Vagina (tissue), 2 donors: ENCODE results near the gene TMEM205. TPM values are rescaled to one million over a fixed set of nuclear protein-coding genes. Genes with fewer than 3 reads are reported as not detected.

Experiments
- DNase-seq, 2 donors: peaks; one replicate each; pipeline ENCODE4 v3.0.0-alpha.2; 2017; ENCODE audit errors: extremely low spot score in 2 of 2
- H3K27ac ChIP-seq: fragments of 200-600 bp; sonication (generic); one replicate; pipeline ENCODE4 v1.5.1; 2019
- H3K27me3 ChIP-seq: fragments of 200-600 bp; sonication (generic); one replicate; pipeline ENCODE4 v1.5.1; 2019
- H3K36me3 ChIP-seq, 2 donors: fragments of 200-600 bp; sonication (generic); one replicate each; pipeline ENCODE4 v1.5.1; 2017 to 2019
- H3K4me1 ChIP-seq: fragments of 200-600 bp; sonication (generic); one replicate; pipeline ENCODE4 v1.5.1; 2019
- H3K4me3 ChIP-seq, 2 donors: fragments of 200-600 bp; sonication (generic); 1 replicate in 1 of 2; 2 replicates in 1 of 2; pipeline ENCODE4 v1.5.1; 2016 to 2019
- H3K9me3 ChIP-seq: fragments of 200-600 bp; sonication (generic); one replicate; pipeline ENCODE4 v1.5.1; 2019
- CTCF ChIP-seq, 3 experiments: fragments of 450-650 bp in 2 of 3; fragments of 200-600 bp in 1 of 3; sonication (generic) in 1 of 3; IDR thresholded peaks; one replicate each; pipeline ENCODE4 v1.5.1; 2017 to 2019; ENCODE audit warnings: antibody characterized with exemption in 3 of 3, mild to moderate bottlenecking in 2 of 3, moderate library complexity in 2 of 3
- POLR2A ChIP-seq, 2 donors: fragments of 450-650 bp; IDR thresholded peaks; one replicate each; pipeline ENCODE4 v1.6.1; 2017; ENCODE audit warnings: antibody characterized with exemption in 2 of 2, mild to moderate bottlenecking in 2 of 2, moderate library complexity in 2 of 2
- POLR2AphosphoS5 ChIP-seq, 2 donors: sonication (generic); formaldehyde crosslinking; IDR thresholded peaks; one replicate each; pipeline ENCODE4 v1.9.0; 2017; ENCODE audit warnings: antibody characterized with exemption in 2 of 2, mild to moderate bottlenecking in 2 of 2, low read depth in 1 of 2; ENCODE audit not compliant: insufficient read depth in 1 of 2
- intact Hi-C: fragments of 100-400 bp; cut with DNase I; formaldehyde crosslinking; loops from one replicate; pipeline ENCODE4 v1.15.1; 2023
- total RNA-seq: library from RNA; depleted of rRNA; stranded (reverse); fragments of >200 nt; gene quantifications from one replicate; pipeline ENCODE4 v1.2.3, GENCODE V29; 2016

TMEM205 gene
- total RNA-seq, 1 donor from 2014 or later, result 173 TPM

- no peaks in the 10 kb centered on the region for H3K36me3 ChIP-seq
- DNase-seq, result no peak
- peak overlapping the region; percentile 20 for H3K27ac ChIP-seq
- no peak for TF ChIP-seq POLR2A (IDR thresholded peaks at IDR 0.05)
- no peak for TF ChIP-seq CTCF (IDR thresholded peaks at IDR 0.05)
- no peak for TF ChIP-seq POLR2AphosphoS5 (IDR thresholded peaks at IDR 0.05; ENCODE audit: insufficient read depth in 1 of 2, low read depth in 1 of 2)
- no peaks in the 10 kb centered on the region for H3K27me3 ChIP-seq
- H3K4me3 ChIP-seq, result no peak overlapping the region
- no peaks in the 10 kb centered on the region for H3K9me3 ChIP-seq
- intact Hi-C loops, result loop anchor here (2.0 to 10.0 kb wide), 3 partner anchors 86 to 190 kb away; partner anchors contain the start of gene ELAVL3
- peaks cover 26% of the 10 kb centered on the region for H3K4me1 ChIP-seq
Observed at GRCh38 chr19:11295180-11295579, 50.9 kb downstream of the TMEM205 start.

GRCh38 chr19:11293433-11294389 is 52.4 kb downstream of the TMEM205 start:
- intact Hi-C loops, result loop anchor here (2.0 to 10.0 kb wide), 3 partner anchors 87 to 191 kb away; partner anchors contain the start of gene ELAVL3
- Histone ChIP-seq H3K27me3 (no peaks in the 10 kb centered on the region), H3K9me3 (no peaks in the 10 kb centered on the region), H3K4me1 (peaks cover 26% of the 10 kb centered on the region), H3K27ac (peak overlapping the region; percentile 52), H3K4me3 (peak overlapping the region in 1 of 2 donors; percentile 12), H3K36me3 (no peaks in the 10 kb centered on the region)
- TF ChIP-seq POLR2A (IDR thresholded peaks at IDR 0.05) (peak in 1 of 2 donors; percentile 14), CTCF (IDR thresholded peaks at IDR 0.05) (peak; percentile 97 to 99 (median 97)), POLR2AphosphoS5 (IDR thresholded peaks at IDR 0.05; ENCODE audit: insufficient read depth in 1 of 2, low read depth in 1 of 2) (peak; percentile 84 to 91)
- peak in 1 of 2 donors; percentile 97 for DNase-seq

Other genes starting within 250 kb of the TMEM205 start
- 2.7 TPM for gene SPC24, start 190.5 kb downstream of the TMEM205 start, total RNA-seq
- gene KANK2, start 148.7 kb downstream of the TMEM205 start, total RNA-seq, result 486 TPM
- not detected for gene ANGPTL8, start 106.6 kb downstream of the TMEM205 start, total RNA-seq
- gene DOCK6, start 83.7 kb downstream of the TMEM205 start, total RNA-seq, result 65.8 TPM
- gene TSPAN16, start 50.1 kb downstream of the TMEM205 start, total RNA-seq, result not detected
- gene RAB3D, start 6.6 kb downstream of the TMEM205 start, total RNA-seq, result 33.9 TPM
- gene CCDC159, start 251 bp upstream of the TMEM205 start, total RNA-seq, result 24.1 TPM
- gene PLPPR2, start 9.2 kb upstream of the TMEM205 start, total RNA-seq, result 16.5 TPM
- gene SWSAP1, start 28.4 kb upstream of the TMEM205 start, total RNA-seq, result 1.5 TPM
- 14.5 TPM for gene EPOR, start 38.0 kb upstream of the TMEM205 start, total RNA-seq
- 19.6 TPM for gene RGL3, start 73.0 kb upstream of the TMEM205 start, total RNA-seq
- not detected for gene ODAD3, start 88.9 kb upstream of the TMEM205 start, total RNA-seq
- 79.1 TPM for gene PRKCSH, start 89.4 kb upstream of the TMEM205 start, total RNA-seq
- 1.2 TPM for gene ELAVL3, start 134.8 kb upstream of the TMEM205 start, total RNA-seq
- gene ZNF653, start 159.6 kb upstream of the TMEM205 start, total RNA-seq, result 12.5 TPM
- gene ECSIT, start 182.9 kb upstream of the TMEM205 start, total RNA-seq, result 49.6 TPM
- 276 TPM for gene CNN1, start 192.6 kb upstream of the TMEM205 start, total RNA-seq
- gene ELOF1, start 213.0 kb upstream of the TMEM205 start, total RNA-seq, result 28.0 TPM
- gene ACP5, start 231.4 kb upstream of the TMEM205 start, total RNA-seq, result 6.1 TPM